HG03095 (cell line): ENCODE measurements around the gene CACUL1.

Experiments
- ATAC-seq: cut with Tn5 transposase; IDR thresholded peaks from one replicate; pipeline ENCODE4 v1.9.1; 2021; ENCODE audit warnings: moderate library complexity; ENCODE audit not compliant: unreplicated experiment

The CACUL1 gene

GRCh38 chr10:118735294-118735693 lies 19.5 kb downstream of the CACUL1 start:
- ATAC-seq = no peak

- no peak for ATAC-seq
Observed at GRCh38 chr10:118734475-118734874, 20.3 kb downstream of the CACUL1 start.

DNA sequence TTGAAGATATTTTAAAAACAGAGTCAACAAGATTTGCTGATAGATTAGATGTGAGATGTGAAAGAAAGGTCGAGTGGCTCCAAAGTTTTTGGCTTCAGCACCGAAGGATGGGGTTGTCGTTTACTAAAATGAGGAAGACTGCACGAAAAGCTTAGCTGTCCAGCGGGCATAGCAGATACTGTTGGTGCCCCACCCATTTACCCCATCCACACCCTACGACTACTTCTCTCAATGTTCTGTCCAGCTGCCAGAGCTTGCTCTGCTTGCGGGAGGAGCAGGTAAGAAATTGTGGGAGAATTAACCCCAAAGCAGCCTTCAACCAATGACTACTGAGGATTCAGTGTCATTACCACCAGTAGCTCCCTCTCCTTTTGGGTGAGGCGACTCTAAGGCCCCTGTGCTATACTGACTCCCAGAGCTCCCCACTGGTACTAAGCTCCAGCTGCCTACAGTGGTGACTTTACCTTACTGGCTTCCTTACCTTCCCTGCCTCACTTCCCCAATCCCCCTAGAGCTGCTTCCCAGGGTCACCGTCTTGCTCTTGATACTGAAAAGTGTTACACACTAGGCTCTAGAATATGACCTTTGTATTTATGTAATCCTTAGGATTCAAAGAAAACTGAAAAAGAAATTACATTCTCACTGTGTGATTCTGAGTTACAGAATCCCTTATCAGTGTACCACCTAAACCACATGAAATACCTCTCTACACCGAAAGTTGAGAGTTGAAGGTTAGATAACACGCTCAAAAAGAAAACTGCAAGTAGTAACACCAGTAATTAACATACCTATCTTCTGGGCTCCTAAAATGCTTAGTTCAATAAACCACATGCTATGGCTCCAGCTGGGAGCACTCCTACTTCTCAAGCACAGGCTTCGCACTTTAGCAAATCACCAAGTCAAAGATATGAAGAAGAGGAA lies 22.3 kb downstream of the CACUL1 start:
- no peak for ATAC-seq

DNA sequence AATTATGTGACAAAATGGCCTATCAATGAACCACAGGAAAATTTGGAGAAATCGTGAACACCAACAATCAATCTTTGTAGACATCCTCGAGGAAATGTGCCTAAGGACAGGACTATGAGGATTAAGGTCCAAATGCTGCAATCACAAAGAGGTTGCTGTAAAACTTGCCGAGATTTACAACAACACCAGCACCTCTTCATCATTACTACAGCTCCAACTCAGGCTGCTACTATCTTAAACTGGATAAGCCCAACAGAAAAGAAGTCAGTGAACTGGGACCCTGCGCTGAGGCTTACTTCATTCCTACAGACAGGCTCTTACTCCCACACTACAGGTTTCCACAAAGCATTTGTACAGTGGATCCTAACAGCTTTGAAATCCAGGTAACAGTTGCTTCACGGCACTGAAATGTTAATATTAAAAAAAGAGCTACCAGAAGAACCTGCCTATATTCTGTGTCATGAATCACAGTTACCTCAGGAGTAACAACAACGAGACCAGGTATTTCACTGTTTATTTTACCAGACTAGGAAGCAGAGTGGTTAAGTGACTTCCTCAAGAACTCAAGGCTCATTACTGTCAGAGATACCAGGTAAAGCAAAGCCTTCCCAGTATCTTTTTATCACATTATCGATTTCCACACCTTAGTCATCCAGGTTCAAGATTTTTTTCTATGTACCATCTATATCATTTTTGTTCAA lies 23.9 kb downstream of the CACUL1 start:
- no peak for ATAC-seq

- peak; percentile 94 for ATAC-seq
Observed at GRCh38 chr10:118729641-118730258, 25.0 kb downstream of the CACUL1 start.

DNA sequence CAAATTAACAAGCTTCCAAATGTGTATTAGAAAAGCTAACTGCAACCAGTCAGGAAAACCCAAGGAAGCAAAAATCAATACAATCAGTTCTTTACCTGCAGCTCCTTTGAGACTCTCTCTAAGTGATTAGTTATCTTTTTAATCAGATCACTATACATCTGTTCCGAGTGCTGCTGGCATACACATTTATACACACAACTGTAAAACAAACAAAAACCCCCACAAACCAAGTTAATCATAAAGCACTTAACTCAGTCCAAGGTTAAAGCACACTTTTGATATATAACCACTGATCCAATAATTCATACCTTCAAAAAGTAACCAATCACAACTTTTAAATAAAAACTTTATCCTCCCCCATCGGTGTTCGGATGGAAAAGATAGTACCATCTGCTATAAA lies 25.6 kb downstream of the CACUL1 start:
- no peak for ATAC-seq

- no peak for ATAC-seq
Observed at GRCh38 chr10:118725886-118726500, 28.8 kb downstream of the CACUL1 start.

DNA sequence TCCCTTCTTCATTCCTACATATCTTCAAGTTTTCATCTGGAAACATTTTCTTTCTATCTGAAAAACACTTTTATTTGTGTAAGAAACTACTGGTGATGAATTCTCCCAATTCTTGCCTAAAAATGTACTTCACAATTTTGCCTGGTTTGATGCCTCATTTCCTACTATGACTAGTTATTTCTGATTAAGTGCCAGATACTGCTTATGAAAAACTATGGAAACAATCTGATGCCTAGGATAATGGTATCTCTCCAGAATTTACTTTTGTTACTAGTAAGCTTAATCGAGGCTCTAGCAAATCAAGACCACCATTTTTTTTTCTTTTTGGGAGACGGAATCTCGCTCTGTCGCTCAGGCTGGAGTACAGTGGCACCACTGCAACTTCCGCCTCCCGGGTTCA lies 31.3 kb downstream of the CACUL1 start:
- no peak for ATAC-seq

DNA sequence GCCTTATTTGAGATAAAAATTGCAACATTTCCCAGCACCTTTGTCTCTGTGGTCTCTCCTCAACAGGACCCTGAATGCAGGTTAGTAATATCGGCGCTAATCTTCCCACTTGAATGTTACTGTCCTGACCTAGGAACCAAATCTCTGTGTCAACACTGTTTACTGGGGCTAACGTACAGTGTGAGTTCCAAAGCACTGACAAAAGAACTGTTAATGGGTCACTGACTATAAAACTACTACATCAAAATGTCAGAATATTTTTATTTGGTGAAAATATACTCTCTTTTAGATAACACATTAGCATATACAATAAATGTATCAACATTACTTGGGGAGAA lies 33.3 kb downstream of the CACUL1 start:
- no peak for ATAC-seq

GRCh38 chr10:118720685-118721538 lies 33.9 kb downstream of the CACUL1 start:
- no peak for ATAC-seq

GRCh38 chr10:118714366-118714765 lies 40.4 kb downstream of the CACUL1 start:
- ATAC-seq = no peak

DNA sequence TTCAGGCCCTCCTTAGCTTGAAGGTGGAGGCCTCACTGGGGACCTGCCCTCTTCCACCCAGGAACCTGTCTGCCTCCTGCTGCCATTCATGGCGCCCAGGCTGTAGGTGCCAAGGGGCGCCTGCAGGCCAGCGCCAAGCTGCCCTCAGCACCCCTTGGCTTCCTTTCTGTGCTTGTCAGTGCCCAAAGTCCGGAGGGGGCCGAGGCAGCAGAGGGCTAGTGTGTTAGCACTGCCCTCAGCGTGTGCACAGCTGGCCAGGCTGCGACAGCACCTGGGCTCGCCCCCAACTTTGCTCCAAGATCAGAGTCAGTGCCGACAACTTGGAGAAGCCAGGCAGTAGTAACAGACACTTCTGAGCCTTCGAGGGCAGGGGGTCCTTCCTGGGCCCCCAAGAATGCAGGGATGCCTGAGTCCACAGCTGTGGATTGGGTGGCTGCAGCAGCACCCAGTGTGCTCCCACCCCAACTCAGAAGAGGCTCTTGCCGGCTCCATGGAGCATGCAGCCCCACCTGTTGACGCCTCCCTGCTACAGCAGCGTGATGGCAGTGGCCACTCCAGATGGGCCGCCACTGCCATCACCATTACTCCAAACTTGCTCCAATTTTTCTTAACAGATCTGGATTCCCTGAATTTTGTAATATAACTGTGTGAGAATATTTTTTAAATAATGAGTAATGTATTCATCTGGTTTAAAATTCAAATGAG lies 41.7 kb downstream of the CACUL1 start:
- ATAC-seq = no peak

GRCh38 chr10:118712080-118712479 lies 42.7 kb downstream of the CACUL1 start:
- no peak for ATAC-seq

- no peak for ATAC-seq
Observed at GRCh38 chr10:118710487-118710886, 44.3 kb downstream of the CACUL1 start.

DNA sequence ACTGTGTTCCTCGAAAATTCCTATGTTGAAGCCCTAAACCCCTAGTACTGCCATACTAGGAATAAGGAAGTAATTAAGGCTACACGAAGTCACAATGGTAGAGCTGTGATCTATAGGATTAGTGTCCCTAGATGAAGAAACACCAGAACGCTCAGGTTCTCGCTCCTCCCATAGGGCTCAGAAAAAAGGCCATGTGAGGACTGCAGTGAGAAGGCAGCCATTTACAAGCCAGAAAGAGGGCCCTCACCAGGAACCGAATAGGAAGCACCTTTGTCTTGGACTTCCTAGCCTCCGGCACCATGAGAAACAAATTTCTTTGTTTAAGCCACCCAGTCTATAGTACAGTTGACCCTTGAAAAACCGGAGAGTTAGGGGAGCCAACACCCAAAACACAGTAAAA lies 46.2 kb downstream of the CACUL1 start:
- ATAC-seq = no peak

- ATAC-seq = no peak
Observed at GRCh38 chr10:118704711-118705110, 50.1 kb downstream of the CACUL1 start.

- no peak for ATAC-seq
Observed at GRCh38 chr10:118701529-118702323, 53.0 kb downstream of the CACUL1 start.

DNA sequence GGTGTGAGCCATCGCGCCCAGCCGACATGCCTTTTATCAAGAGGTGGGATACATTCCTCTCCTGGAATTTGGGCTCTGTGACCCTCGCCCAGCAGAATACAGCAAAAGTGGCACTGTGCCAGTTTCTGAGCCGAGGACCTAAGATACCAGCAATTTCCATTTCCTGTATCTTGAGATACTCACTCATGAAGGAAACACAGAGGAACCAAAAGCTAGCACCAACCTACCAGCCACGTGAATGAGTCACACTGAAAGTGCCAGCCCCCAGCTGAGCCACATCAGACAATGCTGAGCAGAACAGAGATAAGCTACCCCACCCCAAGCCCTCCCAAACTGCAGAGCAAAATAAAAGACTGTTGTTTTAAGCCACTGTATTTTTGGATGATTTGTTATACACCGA lies 56.3 kb downstream of the CACUL1 start:
- peak; percentile 60 for ATAC-seq

DNA sequence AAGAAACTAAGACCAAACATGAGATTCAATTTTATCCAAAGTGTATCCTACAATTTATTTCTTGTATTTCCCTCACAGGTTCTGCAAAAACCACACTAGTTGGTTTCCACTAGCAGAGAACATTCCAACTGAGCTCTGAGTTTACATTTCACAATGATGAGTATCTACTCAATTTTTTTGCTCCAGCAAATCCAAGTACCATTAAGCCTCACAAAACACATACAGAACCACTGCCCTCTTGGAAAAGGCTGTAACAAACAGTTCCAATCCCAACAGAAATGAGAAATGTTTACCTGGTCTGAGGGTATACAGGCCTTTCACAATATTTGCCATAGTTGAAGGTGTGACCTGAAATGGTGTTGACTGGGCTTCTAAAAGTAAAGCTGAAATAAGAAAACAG lies 59.9 kb downstream of the CACUL1 start:
- no peak for ATAC-seq
